LNCaP clone FGC (cell line): ENCODE data around the gene CBX7.

ENCODE experiments used
- DNase-seq: peaks from one replicate; pipeline ENCODE4 v3.0.0-alpha.2; 2011; ENCODE audit warnings: low read depth
- H3K4me3 ChIP-seq: 2 replicates; pipeline ENCODE4 v1.5.1; 2011; ENCODE audit warnings: mild to moderate bottlenecking, low read depth, low read length, control low read depth
- TF ChIP-seq, protein P1 (sequence below): IDR thresholded peaks from 2 replicates; pipeline ENCODE4 v1.5.1; 2012; ENCODE audit warnings: mild to moderate bottlenecking; ENCODE audit not compliant: control insufficient read depth, insufficient read depth; ENCODE audit errors: extremely low read depth

Gene CBX7

DNA sequence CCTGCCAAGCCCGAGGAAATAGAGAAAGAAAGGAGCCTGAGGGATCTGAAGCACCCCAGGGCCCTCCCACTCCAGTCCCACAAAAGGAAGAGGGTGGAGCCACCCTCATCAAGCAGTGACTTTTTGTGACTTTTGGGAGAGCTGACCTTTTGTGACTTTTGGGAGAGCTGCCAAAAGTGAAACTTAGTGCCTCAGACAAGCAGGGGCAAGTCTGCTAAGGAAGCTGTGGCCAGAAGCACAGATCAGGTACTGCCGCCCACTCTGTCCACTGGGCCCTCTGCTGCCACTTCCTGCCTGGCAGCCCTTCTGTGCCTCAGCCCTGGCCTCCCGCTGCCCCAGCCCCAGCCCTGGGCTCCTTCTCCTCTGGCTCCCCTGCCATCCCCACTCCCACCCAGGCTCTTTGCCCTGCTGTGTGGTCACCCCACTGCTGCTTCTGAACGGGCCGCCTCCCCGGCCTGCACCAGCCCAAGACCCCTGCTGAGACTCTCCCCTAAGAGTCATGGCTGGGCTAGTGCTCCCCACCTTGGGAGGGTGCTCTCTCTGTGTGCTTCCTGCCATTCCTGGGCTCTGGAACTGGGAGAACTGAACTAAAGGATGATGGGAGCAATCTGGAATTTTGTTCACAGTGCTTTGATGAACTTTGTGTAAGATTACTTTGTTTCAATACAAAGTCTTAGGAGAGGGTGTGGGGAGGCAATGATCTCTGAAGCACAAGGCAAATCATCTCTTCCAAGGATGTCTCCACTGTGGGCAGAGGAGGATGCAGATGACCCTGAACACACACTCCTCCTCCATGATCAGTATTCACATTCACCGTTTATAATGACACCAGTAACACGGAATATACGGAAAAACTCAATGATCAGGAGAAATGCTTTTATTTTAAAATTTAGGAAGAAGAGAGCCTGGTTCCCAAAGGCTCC, 55.1 kb downstream of the CBX7 start, which contains the start of gene APOBEC3H:
Gene APOBEC3H (plus strand): TSS at position 147 of the 923 bp plus-strand sequence. CDS start 3,035 bp downstream, outside the sequence.
- no peak within 1 kb of the TSS for H3K4me3 ChIP-seq
- no peak for DNase-seq
- TF ChIP-seq, protein P1, sequence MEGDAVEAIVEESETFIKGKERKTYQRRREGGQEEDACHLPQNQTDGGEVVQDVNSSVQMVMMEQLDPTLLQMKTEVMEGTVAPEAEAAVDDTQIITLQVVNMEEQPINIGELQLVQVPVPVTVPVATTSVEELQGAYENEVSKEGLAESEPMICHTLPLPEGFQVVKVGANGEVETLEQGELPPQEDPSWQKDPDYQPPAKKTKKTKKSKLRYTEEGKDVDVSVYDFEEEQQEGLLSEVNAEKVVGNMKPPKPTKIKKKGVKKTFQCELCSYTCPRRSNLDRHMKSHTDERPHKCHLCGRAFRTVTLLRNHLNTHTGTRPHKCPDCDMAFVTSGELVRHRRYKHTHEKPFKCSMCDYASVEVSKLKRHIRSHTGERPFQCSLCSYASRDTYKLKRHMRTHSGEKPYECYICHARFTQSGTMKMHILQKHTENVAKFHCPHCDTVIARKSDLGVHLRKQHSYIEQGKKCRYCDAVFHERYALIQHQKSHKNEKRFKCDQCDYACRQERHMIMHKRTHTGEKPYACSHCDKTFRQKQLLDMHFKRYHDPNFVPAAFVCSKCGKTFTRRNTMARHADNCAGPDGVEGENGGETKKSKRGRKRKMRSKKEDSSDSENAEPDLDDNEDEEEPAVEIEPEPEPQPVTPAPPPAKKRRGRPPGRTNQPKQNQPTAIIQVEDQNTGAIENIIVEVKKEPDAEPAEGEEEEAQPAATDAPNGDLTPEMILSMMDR: no peak

- TF ChIP-seq, protein P1: no peak
- no peak for DNase-seq
- no peak overlapping the region for H3K4me3 ChIP-seq
These were observed 56.5 kb downstream of the CBX7 start for GRCh38 chr22:39095971-39096370.

GRCh38 chr22:39094717-39095389, 57.6 kb downstream of the CBX7 start:
- DNase-seq: no peak
- TF ChIP-seq, protein P1: no peak
- no peak overlapping the region for H3K4me3 ChIP-seq

- no peak overlapping the region for H3K4me3 ChIP-seq
- no peak for DNase-seq
- TF ChIP-seq, protein P1: no peak
These were observed 60.2 kb downstream of the CBX7 start for GRCh38 chr22:39092111-39092862.

- H3K4me3 ChIP-seq: no peak overlapping the region
- DNase-seq: no peak
- TF ChIP-seq, protein P1: no peak
These were observed 61.1 kb downstream of the CBX7 start for GRCh38 chr22:39091126-39092081.
